GM23338 (cell line): ENCODE measurements around the gene CLASRP. TPM values are rescaled to one million over a fixed set of nuclear protein-coding genes. Genes with fewer than 3 reads are reported as not detected.

Experiments
- ATAC-seq: fragments of 200-7000 bp; cut with Tn5 transposase; 3 replicates; pipeline ENCODE4 v1.9.1; 2020
- DNase-seq: peaks from one replicate; pipeline ENCODE4 v3.0.0-alpha.2; 2015; ENCODE audit warnings: low spot score
- H2AFZ ChIP-seq: fragments of 200-600 bp; sonication (generic); 2 replicates; pipeline ENCODE4 v1.8.0; 2016; ENCODE audit warnings: antibody characterized with exemption, mild to moderate bottlenecking, moderate library complexity
- H3F3A ChIP-seq: fragments of 200-600 bp; sonication (generic); replicated peaks from 2 replicates; pipeline ENCODE4 v1.8.0; 2017; ENCODE audit warnings: antibody characterized with exemption, mixed run types, low read depth
- H3K27ac ChIP-seq: fragments of 200-600 bp; sonication (generic); 2 replicates; pipeline ENCODE4 v1.6.1; 2016; ENCODE audit warnings: low read depth
- H3K27me3 ChIP-seq: fragments of 200-600 bp; sonication (generic); 2 replicates; pipeline ENCODE4 v1.8.0; 2016; ENCODE audit warnings: mild to moderate bottlenecking, mixed run types, moderate library complexity; ENCODE audit not compliant: insufficient read depth
- H3K36me3 ChIP-seq: fragments of 200-600 bp; sonication (generic); 2 replicates; pipeline ENCODE4 v1.8.0; 2016; ENCODE audit warnings: mild to moderate bottlenecking; ENCODE audit not compliant: insufficient read depth
- H3K4me1 ChIP-seq: fragments of 200-600 bp; sonication (generic); 2 replicates; pipeline ENCODE4 v1.8.0; 2016; ENCODE audit warnings: mild to moderate bottlenecking, moderate library complexity; ENCODE audit not compliant: insufficient read depth
- H3K4me2 ChIP-seq: fragments of 200-600 bp; sonication (generic); 2 replicates; pipeline ENCODE4 v1.7.1; 2017; ENCODE audit warnings: mixed run types
- H3K4me3 ChIP-seq: fragments of 200-600 bp; sonication (generic); 2 replicates; pipeline ENCODE4 v1.6.1; 2016; ENCODE audit warnings: mixed run types
- H3K79me2 ChIP-seq: fragments of 200-600 bp; sonication (generic); replicated peaks from 2 replicates; pipeline ENCODE4 v1.8.0; 2017; ENCODE audit warnings: mild to moderate bottlenecking; ENCODE audit not compliant: insufficient read depth
- H3K9me2 ChIP-seq: fragments of 200-600 bp; sonication (generic); 2 replicates; pipeline ENCODE4 v1.8.0; 2017; ENCODE audit not compliant: insufficient read depth
- H4K20me1 ChIP-seq: fragments of 200-600 bp; sonication (generic); replicated peaks from 2 replicates; pipeline ENCODE4 v1.8.0; 2017; ENCODE audit warnings: mild to moderate bottlenecking; ENCODE audit not compliant: insufficient read depth
- H3K27ac Mint-ChIP-seq: 2 replicates; pipeline ENCODE4 v1.8.0; 2020; ENCODE audit warnings: inconsistent platforms, mild to moderate bottlenecking, moderate library complexity, mixed read lengths
- H3K27me3 Mint-ChIP-seq: 3 replicates; pipeline ENCODE4 v1.8.0; 2022; ENCODE audit warnings: low read depth, mild to moderate bottlenecking, moderate library complexity, mixed read lengths, inconsistent platforms; ENCODE audit not compliant: insufficient read depth, poor library complexity
- H3K36me3 Mint-ChIP-seq: 3 replicates; pipeline ENCODE4 v1.8.0; 2021; ENCODE audit warnings: low read depth, mild to moderate bottlenecking, inconsistent platforms, moderate library complexity, mixed read lengths
- H3K4me1 Mint-ChIP-seq: 3 replicates; pipeline ENCODE4 v1.8.0; 2020; ENCODE audit warnings: mild to moderate bottlenecking, inconsistent platforms, mixed read lengths
- H3K4me3 Mint-ChIP-seq: 3 replicates; pipeline ENCODE4 v1.8.0; 2021; ENCODE audit warnings: moderate library complexity, mild to moderate bottlenecking, inconsistent platforms, mixed read lengths
- H3K9me3 Mint-ChIP-seq: 3 replicates; pipeline ENCODE4 v1.8.0; 2020; ENCODE audit warnings: moderate library complexity, mild to moderate bottlenecking, inconsistent platforms, mixed read lengths
- CREB1 ChIP-seq: fragments of 250-450 bp; sonication (Bioruptor Pico); IDR thresholded peaks from 2 replicates; pipeline ENCODE4 v1.5.0; 2020; ENCODE audit warnings: low read depth, mild to moderate bottlenecking, moderate library complexity
- CTCF ChIP-seq, 2 experiments: fragments of 200-600 bp in 1 of 2; sonication (generic) in 1 of 2; conservative IDR thresholded peaks; 2 replicates each; pipeline versions ENCODE4 v1.5.1 to v1.6.1; 2016 to 2017; ENCODE audit warnings: antibody characterized with exemption in 2 of 2, low read depth in 2 of 2, mild to moderate bottlenecking in 2 of 2, moderate library complexity in 1 of 2
- ETS1 ChIP-seq: IDR thresholded peaks from 2 replicates; pipeline ENCODE4 v1.6.1; 2016; ENCODE audit warnings: antibody characterized with exemption
- EZH2 ChIP-seq: fragments of 200-600 bp; sonication (generic); IDR thresholded peaks from one replicate; pipeline ENCODE4 v1.8.0; 2017; ENCODE audit warnings: antibody characterized with exemption, mild to moderate bottlenecking, low read depth; ENCODE audit not compliant: unreplicated experiment
- EZH2phosphoT487 ChIP-seq: fragments of 200-600 bp; sonication (generic); IDR thresholded peaks from one replicate; pipeline ENCODE4 v1.8.1; 2018; ENCODE audit warnings: antibody characterized with exemption; ENCODE audit not compliant: unreplicated experiment
- NANOG ChIP-seq: IDR thresholded peaks from 2 replicates; pipeline ENCODE4 v1.6.1; 2016; ENCODE audit warnings: antibody characterized with exemption, borderline replicate concordance
- ZNF114 ChIP-seq: fragments of 250-450 bp; sonication (Bioruptor Pico); IDR thresholded peaks from 2 replicates; pipeline ENCODE4 v1.5.0; 2020; ENCODE audit warnings: mild to moderate bottlenecking, moderate library complexity
- ZNF331 ChIP-seq: fragments of 250-450 bp; sonication (Bioruptor Pico); IDR thresholded peaks from 2 replicates; pipeline ENCODE4 v1.5.0; 2020; ENCODE audit warnings: low read depth, mild to moderate bottlenecking, moderate library complexity
- ZNF462 ChIP-seq: fragments of 250-450 bp; sonication (Bioruptor Pico); IDR thresholded peaks from 2 replicates; pipeline ENCODE4 v1.5.0; 2020; ENCODE audit warnings: mild to moderate bottlenecking, moderate library complexity
- polyA plus RNA-seq: library from polyadenylated mRNA; unstranded; fragments of >200 nt; fragmentation: Nextera tagmentation; extraction: Ambion mirVana; gene quantifications from 2 replicates; pipeline ENCODE4 v1.2.1, GENCODE V29; 2016
- total RNA-seq: library from RNA; depleted of rRNA; stranded (reverse); fragments of >200 nt; shearing (Covaris generic); gene quantifications from 2 replicates; pipeline ENCODE4 v1.2.3, GENCODE V29; 2014

Gene CLASRP
- total and polyA plus RNA-seq, 2 experiments from 2014 or later = 27.1 to 78.7 TPM

- Histone ChIP-seq H4K20me1 (peaks cover 25% of the 10 kb centered on the region), H2AFZ (no peak overlapping the region), H3K9me2 (no peaks in the 10 kb centered on the region), H3K27ac (peak overlapping the region; percentile 93), H3K79me2 (peaks cover 50% of the 10 kb centered on the region), H3K27me3 (no peaks in the 10 kb centered on the region), H3K4me3 (peak overlapping the region; percentile 63), H3F3A (peaks cover 18% of the 10 kb centered on the region), H3K36me3 (no peaks in the 10 kb centered on the region), H3K4me2 (peak overlapping the region; percentile 79), H3K4me1 (peaks cover 24% of the 10 kb centered on the region)
- no peak for ATAC-seq
- peaks cover 32% of the 10 kb centered on the region for H3K27me3 Mint-ChIP-seq
- peaks cover 31% of the 10 kb centered on the region for H3K4me1 Mint-ChIP-seq
- peak overlapping the region; percentile 97 for H3K27ac Mint-ChIP-seq
- peaks cover 36% of the 10 kb centered on the region for H3K36me3 Mint-ChIP-seq
- TF ChIP-seq CREB1 (CRISPR knock-in tag) (no peak), EZH2phosphoT487 (no peak), ZNF114 (CRISPR knock-in tag) (no peak), ZNF331 (CRISPR knock-in tag) (no peak), CTCF (conservative IDR thresholded peaks at IDR 0.05; ENCODE audit: low read depth in 2 of 2) (no peak), ETS1 (no peak), NANOG (no peak), ZNF462 (CRISPR knock-in tag) (no peak), EZH2 (no peak)
- no peak for DNase-seq
- no peaks in the 10 kb centered on the region for H3K9me3 Mint-ChIP-seq
- peak overlapping the region; percentile 85 for H3K4me3 Mint-ChIP-seq
These were observed 51.8 kb downstream of the CLASRP start for GRCh38 chr19:45090606-45091005.
